K562 (cell line): ENCODE data around the gene MAST3. TPM values are rescaled to one million over a fixed set of nuclear protein-coding genes. Genes with fewer than 3 reads are reported as not detected.
A peak's percentile ranks its signal among the peaks of the same experiment; 100 is the strongest.

Source experiments
- ATF1 ChIP-seq, 2 experiments: fragments of 450-650 bp in 1 of 2; IDR thresholded peaks; 2 replicates each; pipeline ENCODE4 v1.6.1; 2016; ENCODE audit warnings: missing compliant biosample characterization in 1 of 2, missing genetic modification characterization in 1 of 2
- ATF7 ChIP-seq: fragments of 450-650 bp; IDR thresholded peaks from 2 replicates; pipeline ENCODE4 v1.7.1; 2014; ENCODE audit warnings: mild to moderate bottlenecking, moderate library complexity
- CTCF ChIP-seq, 3 experiments: IDR thresholded peaks in 2 of 3; conservative IDR thresholded peaks in 1 of 3; 2 replicates each; pipeline ENCODE4 v1.5.1; 2011 to 2012; ENCODE audit warnings: low read length in 3 of 3, mild to moderate bottlenecking in 3 of 3, control low read depth in 2 of 3, improper control_type of control experiment in 1 of 3, inconsistent platforms in 1 of 3, low read depth in 1 of 3, mixed read lengths in 1 of 3, moderate library complexity in 1 of 3; ENCODE audit not compliant: insufficient read depth in 2 of 3
- ETV5 ChIP-seq: sonication (generic); formaldehyde crosslinking; IDR thresholded peaks from 2 replicates; pipeline ENCODE4 v1.4.0; 2020; ENCODE audit warnings: low read depth, mild to moderate bottlenecking, missing genetic modification reagents
- GABPA ChIP-seq: fragments of 200-800 bp; sonication (Bioruptor generic); conservative IDR thresholded peaks from 2 replicates; pipeline ENCODE4 v1.6.1; 2016; ENCODE audit warnings: low read depth, missing genetic modification characterization, missing compliant biosample characterization
- HEY1 ChIP-seq: fragments of 250-450 bp; sonication (Bioruptor Pico); IDR thresholded peaks from 2 replicates; pipeline ENCODE4 v1.5.0; 2020; ENCODE audit warnings: mild to moderate bottlenecking, moderate library complexity, borderline replicate concordance
- HLTF ChIP-seq: fragments of 450-650 bp; IDR thresholded peaks from 2 replicates; pipeline ENCODE4 v1.6.1; 2016
- ID3 ChIP-seq, 2 experiments: fragments of 250-450 bp in 1 of 2; fragments of 450-650 bp in 1 of 2; sonication (Bioruptor Pico) in 1 of 2; IDR thresholded peaks; 2 replicates each; pipeline versions ENCODE4 v1.6.1 to v1.8.0; 2016 to 2021; ENCODE audit warnings: mild to moderate bottlenecking in 2 of 2, moderate library complexity in 2 of 2, missing compliant biosample characterization in 1 of 2, missing genetic modification characterization in 1 of 2
- KLF16 ChIP-seq: IDR thresholded peaks from 2 replicates; pipeline ENCODE4 v1.6.1; 2016; ENCODE audit warnings: antibody characterized with exemption
- MAZ ChIP-seq, 2 experiments: fragments of 450-650 bp in 1 of 2; sonication (generic) in 1 of 2; formaldehyde crosslinking; IDR thresholded peaks in 1 of 2; conservative IDR thresholded peaks in 1 of 2; 2 replicates each; pipeline versions ENCODE4 v1.4.0 to v1.5.0; 2020; ENCODE audit warnings: mild to moderate bottlenecking in 1 of 2, missing genetic modification reagents in 1 of 2
- NELFE ChIP-seq: IDR thresholded peaks from 2 replicates; pipeline ENCODE4 v1.6.1; 2011; ENCODE audit warnings: mild to moderate bottlenecking; ENCODE audit not compliant: insufficient read depth, insufficient read length
- NR2F6 ChIP-seq: fragments of 450-650 bp; formaldehyde crosslinking; IDR thresholded peaks from 2 replicates; pipeline ENCODE4 v1.4.0; 2020; ENCODE audit warnings: mild to moderate bottlenecking
- NRF1 ChIP-seq, 2 experiments: fragments of 450-650 bp; IDR thresholded peaks in 1 of 2; conservative IDR thresholded peaks in 1 of 2; 2 replicates each; pipeline ENCODE4 v1.6.1; 2014; ENCODE audit warnings: mild to moderate bottlenecking in 2 of 2
- PCBP2 ChIP-seq: fragments of 200-400 bp; formaldehyde crosslinking; IDR thresholded peaks from 2 replicates; pipeline ENCODE4 v1.6.1; 2018; ENCODE audit warnings: low read length, low read depth, mild to moderate bottlenecking, moderate library complexity; ENCODE audit not compliant: poor library complexity, severe bottlenecking
- PHTF2 ChIP-seq: fragments of 250-450 bp; sonication (Bioruptor Pico); IDR thresholded peaks from 2 replicates; pipeline ENCODE4 v1.5.0; 2021; ENCODE audit warnings: mild to moderate bottlenecking
- RBFOX2 ChIP-seq: fragments of 200-400 bp; formaldehyde crosslinking; IDR thresholded peaks from 2 replicates; pipeline ENCODE4 v1.6.1; 2017; ENCODE audit warnings: low read depth, mild to moderate bottlenecking, low read length, moderate library complexity
- RBM22 ChIP-seq: fragments of 200-400 bp; formaldehyde crosslinking; IDR thresholded peaks from 2 replicates; pipeline ENCODE4 v1.6.1; 2018; ENCODE audit warnings: low read length, low read depth; ENCODE audit not compliant: poor library complexity, severe bottlenecking
- SP1 ChIP-seq: sonication (generic); formaldehyde crosslinking; IDR thresholded peaks from 2 replicates; pipeline ENCODE4 v1.8.1; 2022; ENCODE audit warnings: mild to moderate bottlenecking, missing genetic modification reagents
- ZNF280A ChIP-seq: fragments of 450-650 bp; IDR thresholded peaks from 2 replicates; pipeline ENCODE4 v1.6.1; 2018; ENCODE audit warnings: mild to moderate bottlenecking, low read depth; ENCODE audit not compliant: partially characterized antibody
- ZNF311 ChIP-seq: fragments of 250-450 bp; sonication (Bioruptor Pico); IDR thresholded peaks from 2 replicates; pipeline ENCODE4 v1.4.0; 2020; ENCODE audit warnings: mild to moderate bottlenecking, moderate library complexity
- polyA plus RNA-seq, 8 experiments: library from polyadenylated mRNA; depleted of rRNA in 4 of 8; stranded (reverse) in 5 of 8; unstranded in 3 of 8; fragments of >200 nt; fragmentation: Nextera tagmentation in 2 of 8; fragmentation: Illumina TruSeq in 1 of 8; extraction: Ambion mirVana in 2 of 8; extraction: Trizol in 1 of 8; gene quantifications; 2 replicates each; pipeline versions ENCODE4 v1.2.1 to v1.2.3, GENCODE V29; 2011 to 2014; ENCODE audit warnings: inconsistent platforms in 1 of 8, missing spikeins in 1 of 8
- total RNA-seq, 7 experiments: library from RNA; depleted of rRNA in 6 of 7; stranded (reverse); fragments of >200 nt in 6 of 7; fragmentation: Illumina TruSeq in 2 of 7; extraction: Trizol in 2 of 7; gene quantifications; 2 replicates each; pipeline versions ENCODE4 v1.2.1 to v1.2.3, GENCODE V29; 2011 to 2021; ENCODE audit warnings: low replicate concordance in 1 of 7
- TF ChIP-seq, protein P1 (sequence below): fragments of 250-450 bp; sonication (Bioruptor Pico); IDR thresholded peaks from 2 replicates; pipeline ENCODE4 v1.8.0; 2021; ENCODE audit warnings: mild to moderate bottlenecking, moderate library complexity

Gene MAST3
- total and polyA plus RNA-seq, 9 of the 15 experiments (the other 6 are each of a cell fraction or from before 2014, with no cell fraction given): 0.94 to 9.9 (median 2.4) TPM

GRCh38 chr19:18058208-18059009 is 39.2 kb upstream of the MAST3 start (continued):
- TF ChIP-seq ATF1 (CRISPR knock-in tag; IDR thresholded peaks at IDR 0.05) (no peak), ATF1 (tag; IDR thresholded peaks at IDR 0.05) (0 out of 2 replicates have a peak, but pooled peaks have one; percentile 18), GABPA (tag) (peak; percentile 49; the same call in 1 of the 2 replicates), NELFE (no peak), ETV5 (CRISPR knock-in tag) (no peak), NR2F6 (CRISPR knock-in tag) (no peak), MAZ (CRISPR knock-in tag; conservative IDR thresholded peaks at IDR 0.05 in 1 of 2, IDR thresholded peaks at IDR 0.05 in 1 of 2) (peak; percentile 62 to 84; a peak in 3 of 4 replicates), ZNF311 (CRISPR knock-in tag) (no peak), HEY1 (CRISPR knock-in tag) (no peak), ATF7 (peak; percentile 39; the same call in 1 of the 2 replicates), SP1 (CRISPR knock-in tag) (peak; percentile 76), CTCF (IDR thresholded peaks at IDR 0.05 in 2 of 3, conservative IDR thresholded peaks at IDR 0.05 in 1 of 3; ENCODE audit: insufficient read depth in 2 of 3, low read depth in 1 of 3, low read length in 3 of 3) (peak; percentile 84 to 92 (median 85)), HLTF (peak; percentile 69; the same call in 1 of the 2 replicates), NRF1 (conservative IDR thresholded peaks at IDR 0.05 in 1 of 2, IDR thresholded peaks at IDR 0.05 in 1 of 2) (no peak; a peak in 1 of 4 replicates), ZNF280A (no peak), RBFOX2 (peak; percentile 64), ID3 (CRISPR knock-in tag; IDR thresholded peaks at IDR 0.05) (no peak), ID3 (tag; IDR thresholded peaks at IDR 0.05) (no peak), PCBP2 (no peak), RBM22 (no peak), PHTF2 (CRISPR knock-in tag) (no peak), KLF16 (no peak)
- TF ChIP-seq, protein P1, sequence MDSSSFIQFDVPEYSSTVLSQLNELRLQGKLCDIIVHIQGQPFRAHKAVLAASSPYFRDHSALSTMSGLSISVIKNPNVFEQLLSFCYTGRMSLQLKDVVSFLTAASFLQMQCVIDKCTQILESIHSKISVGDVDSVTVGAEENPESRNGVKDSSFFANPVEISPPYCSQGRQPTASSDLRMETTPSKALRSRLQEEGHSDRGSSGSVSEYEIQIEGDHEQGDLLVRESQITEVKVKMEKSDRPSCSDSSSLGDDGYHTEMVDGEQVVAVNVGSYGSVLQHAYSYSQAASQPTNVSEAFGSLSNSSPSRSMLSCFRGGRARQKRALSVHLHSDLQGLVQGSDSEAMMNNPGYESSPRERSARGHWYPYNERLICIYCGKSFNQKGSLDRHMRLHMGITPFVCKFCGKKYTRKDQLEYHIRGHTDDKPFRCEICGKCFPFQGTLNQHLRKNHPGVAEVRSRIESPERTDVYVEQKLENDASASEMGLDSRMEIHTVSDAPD (CRISPR knock-in tag): no peak
